Stimulated activated CD8-positive, alpha-beta memory T cell treated with anti-CD3 and anti-CD28 coated beads, Interleukin-2, amount 100 ng/mL, for 1 hour (primary cell): Measurements from ENCODE around the gene SORCS2.

ENCODE experiments used
- DNase-seq, 2 donors: peaks; one replicate each; pipeline ENCODE4 v3.0.0-alpha.2; 2020; ENCODE audit warnings: low read depth in 2 of 2

Gene SORCS2

GRCh38 chr4:7374571-7374970 lies 182.2 kb downstream of the SORCS2 start:
- DNase-seq = no peak

- DNase-seq = no peak
Measured at GRCh38 chr4:7375427-7375826, 183.1 kb downstream of the SORCS2 start.

- DNase-seq = no peak
Measured at GRCh38 chr4:7377223-7377865, 185.0 kb downstream of the SORCS2 start.

GRCh38 chr4:7379186-7379585 lies 186.8 kb downstream of the SORCS2 start:
- DNase-seq = no peak

- DNase-seq = no peak
Measured at GRCh38 chr4:7379719-7380118, 187.4 kb downstream of the SORCS2 start.

- DNase-seq = no peak
Measured at GRCh38 chr4:7381221-7381889, 189.0 kb downstream of the SORCS2 start.

GRCh38 chr4:7381890-7382633 lies 189.7 kb downstream of the SORCS2 start:
- DNase-seq = no peak

- DNase-seq = no peak
Measured at GRCh38 chr4:7382634-7383014, 190.3 kb downstream of the SORCS2 start.

GRCh38 chr4:7383266-7383665 lies 190.9 kb downstream of the SORCS2 start:
- DNase-seq = no peak

- DNase-seq = no peak
Measured at GRCh38 chr4:7384003-7384928, 191.9 kb downstream of the SORCS2 start.

- DNase-seq = no peak
Measured at GRCh38 chr4:7384929-7385890, 192.9 kb downstream of the SORCS2 start.

- DNase-seq = no peak
Measured at GRCh38 chr4:7387925-7388324, 195.6 kb downstream of the SORCS2 start.

GRCh38 chr4:7388627-7389026 lies 196.3 kb downstream of the SORCS2 start:
- DNase-seq = no peak

- no peak for DNase-seq
Measured at GRCh38 chr4:7389101-7389701, 196.9 kb downstream of the SORCS2 start.

- DNase-seq = no peak
Measured at GRCh38 chr4:7389719-7390118, 197.4 kb downstream of the SORCS2 start.

- DNase-seq = no peak
Measured at GRCh38 chr4:7390336-7390735, 198.0 kb downstream of the SORCS2 start.

GRCh38 chr4:7390906-7391636 lies 198.7 kb downstream of the SORCS2 start:
- no peak for DNase-seq

GRCh38 chr4:7391637-7392437 lies 199.5 kb downstream of the SORCS2 start:
- no peak for DNase-seq
